GM13976 (cell line): ENCODE results near the gene KISS1.
A peak's percentile ranks its signal among the peaks of the same experiment; 100 is the strongest.

Source experiments
- DNase-seq: peaks from one replicate; pipeline ENCODE4 v3.0.0; 2012; ENCODE audit warnings: low spot score
- CTCF ChIP-seq: IDR thresholded peaks from 2 replicates; pipeline ENCODE4 v1.5.1; 2012; ENCODE audit warnings: borderline replicate concordance, mild to moderate bottlenecking; ENCODE audit not compliant: insufficient read depth; ENCODE audit errors: extremely low read depth, missing control alignments, control extremely low read depth
- in situ Hi-C: fragments of 300-500 bp; cut with MboI; formaldehyde crosslinking; loops from one replicate; pipeline ENCODE4 v1.12.0; 2022; ENCODE audit warnings: low sequenced_read_pairs, mixed read lengths, inconsistent platforms; ENCODE audit not compliant: unreplicated experiment

The KISS1 gene

DNA sequence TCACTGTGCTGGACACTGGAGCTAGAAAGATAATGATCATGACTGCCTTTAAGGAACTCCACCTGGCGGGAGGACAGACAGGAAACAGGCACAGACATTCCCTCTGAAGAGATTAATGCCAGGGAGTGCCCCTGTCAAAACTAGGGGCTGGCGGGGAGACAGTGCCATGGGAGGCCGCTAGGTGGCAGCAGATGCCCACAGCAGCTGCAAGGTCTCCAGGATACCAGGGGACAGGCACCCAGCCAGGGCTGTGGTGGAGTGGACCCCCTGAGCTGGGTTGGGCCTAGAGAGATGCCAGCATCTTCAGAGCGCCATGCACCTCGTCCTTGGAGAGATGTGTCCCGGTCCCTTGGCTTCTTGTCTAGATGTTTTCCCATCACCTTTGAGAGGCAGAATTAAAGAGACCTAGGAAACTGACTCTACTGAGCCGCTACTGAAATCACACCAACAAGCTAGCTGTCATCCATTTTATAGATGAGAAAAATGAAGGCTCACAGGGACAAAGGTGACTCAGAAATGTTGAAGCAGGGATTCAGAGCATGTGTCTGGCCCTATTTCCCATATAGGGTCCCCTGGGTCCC is 33.7 kb downstream of the KISS1 start:
- peak; percentile 87 for DNase-seq
- peak; percentile 96 for TF ChIP-seq CTCF
- in situ Hi-C loops = loop anchor here (10.0 kb wide), 1 partner anchor 202 kb away; no protein-coding TSS in a partner anchor

- no peak for TF ChIP-seq CTCF
- no peak for DNase-seq
- in situ Hi-C loops = loop anchor here (10.0 kb wide), 1 partner anchor 203 kb away; no protein-coding TSS in a partner anchor
Measured at GRCh38 chr1:204161609-204162493, 34.4 kb downstream of the KISS1 start.

DNA sequence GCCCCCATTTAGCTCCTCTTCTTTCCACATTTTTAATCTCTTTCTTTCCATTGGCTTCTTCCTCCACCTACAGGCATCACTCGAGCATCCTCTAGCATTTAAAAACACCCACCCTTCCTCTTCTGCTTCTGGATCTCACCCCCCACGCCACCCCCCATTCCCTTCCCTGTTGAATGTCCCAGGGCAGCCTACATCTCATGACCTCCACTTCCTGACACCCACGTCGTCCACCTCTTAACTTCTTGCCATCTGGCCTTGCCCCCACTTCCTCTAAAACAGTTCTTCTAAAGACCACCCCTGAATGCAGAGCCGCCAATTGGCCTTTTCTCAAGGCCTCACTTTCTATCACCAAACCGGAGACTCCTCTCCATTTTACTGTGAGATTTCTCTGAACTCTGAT is 38.3 kb downstream of the KISS1 start:
- in situ Hi-C loops = no loop called here
- no peak for DNase-seq
- TF ChIP-seq CTCF = no peak

DNA sequence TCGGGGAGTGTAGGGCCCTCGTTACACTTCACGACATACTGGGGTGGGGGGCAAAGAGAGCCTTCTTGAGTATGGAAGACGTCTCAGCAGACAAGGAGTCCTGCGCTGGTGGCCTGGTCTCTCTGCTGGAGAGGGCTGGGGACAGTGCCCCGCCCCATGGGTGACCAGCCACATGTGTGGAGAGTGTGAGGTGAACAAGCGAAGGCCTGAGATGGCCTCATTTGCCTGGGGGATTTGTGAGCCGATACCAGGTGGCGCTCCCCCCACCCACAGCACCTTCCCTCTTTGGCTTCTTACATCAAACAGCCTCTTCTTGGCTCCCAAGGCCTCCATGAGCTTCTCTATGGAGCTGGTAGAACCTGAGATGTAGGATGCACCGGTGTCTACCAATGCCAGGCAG is 40.4 kb downstream of the KISS1 start:
- TF ChIP-seq CTCF = no peak
- DNase-seq = no peak
- in situ Hi-C loops = no loop called here

GRCh38 chr1:204154568-204155255 is 41.6 kb downstream of the KISS1 start:
- TF ChIP-seq CTCF = no peak
- in situ Hi-C loops = no loop called here
- no peak for DNase-seq

DNA sequence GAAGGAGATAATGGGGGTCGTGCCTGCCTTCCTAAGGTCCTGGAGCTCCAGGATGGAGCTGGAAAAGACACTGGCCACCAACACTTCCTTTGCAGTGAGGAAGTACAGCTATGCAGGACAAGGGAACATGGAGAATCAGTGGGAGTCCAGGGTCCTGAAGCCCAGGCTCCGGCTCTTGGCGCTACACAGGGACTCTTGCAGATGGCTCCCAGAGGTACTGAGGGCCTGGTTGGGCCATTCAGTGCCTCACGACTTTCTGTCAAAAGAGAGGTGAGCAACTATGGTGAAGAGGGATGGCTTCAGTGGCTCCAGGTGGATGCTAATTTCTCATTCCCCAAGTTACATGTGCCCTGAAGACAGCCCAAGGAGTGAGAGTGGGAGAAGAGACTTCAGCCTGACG is 42.6 kb downstream of the KISS1 start:
- in situ Hi-C loops = no loop called here
- TF ChIP-seq CTCF = no peak
- DNase-seq = no peak
